HG02678 (cell line): ENCODE measurements around the gene ACSS1.

Experiments
- ATAC-seq: cut with Tn5 transposase; IDR thresholded peaks from one replicate; pipeline ENCODE4 v1.9.1; 2021; ENCODE audit warnings: mild to moderate bottlenecking, moderate library complexity; ENCODE audit not compliant: unreplicated experiment

ACSS1 gene

GRCh38 chr20:25048519-25048952, 9.4 kb downstream of the ACSS1 start:
- ATAC-seq, result no peak

- no peak for ATAC-seq
Measured at GRCh38 chr20:25047766-25048165, 10.2 kb downstream of the ACSS1 start.

GRCh38 chr20:25046736-25047666, 10.9 kb downstream of the ACSS1 start:
- ATAC-seq, result no peak

GRCh38 chr20:25046181-25046641, 11.7 kb downstream of the ACSS1 start:
- ATAC-seq, result no peak

- ATAC-seq, result no peak
Measured at GRCh38 chr20:25045343-25045712, 12.6 kb downstream of the ACSS1 start.

- ATAC-seq, result no peak
Measured at GRCh38 chr20:25044660-25045342, 13.1 kb downstream of the ACSS1 start.

- no peak for ATAC-seq
Measured at GRCh38 chr20:25044261-25044560, 13.7 kb downstream of the ACSS1 start.

GRCh38 chr20:25043499-25044260, 14.3 kb downstream of the ACSS1 start:
- no peak for ATAC-seq

- ATAC-seq, result peak; percentile 89
Measured at GRCh38 chr20:25042531-25043498, 15.1 kb downstream of the ACSS1 start.

GRCh38 chr20:25041813-25042530, 16.0 kb downstream of the ACSS1 start:
- ATAC-seq, result no peak

- ATAC-seq, result no peak
Measured at GRCh38 chr20:25040438-25040831, 17.5 kb downstream of the ACSS1 start.

GRCh38 chr20:25039697-25040437, 18.1 kb downstream of the ACSS1 start:
- no peak for ATAC-seq

- no peak for ATAC-seq
Measured at GRCh38 chr20:25038591-25039015, 19.3 kb downstream of the ACSS1 start.

GRCh38 chr20:25038103-25038410, 19.9 kb downstream of the ACSS1 start:
- no peak for ATAC-seq

GRCh38 chr20:25037288-25038102, 20.4 kb downstream of the ACSS1 start:
- no peak for ATAC-seq

- peak; percentile 15 for ATAC-seq
Measured at GRCh38 chr20:25036331-25036936, 21.5 kb downstream of the ACSS1 start.

- peak; percentile 57 for ATAC-seq
Measured at GRCh38 chr20:25035921-25036320, 22.0 kb downstream of the ACSS1 start.

GRCh38 chr20:25033924-25034300, 24.0 kb downstream of the ACSS1 start:
- no peak for ATAC-seq
